DMS79 treated with DMSO at 0.1 percent for 48 hours (cell line): ENCODE data around the gene AOX1.
"Not testable (repeated sequence)": the region's sequence is repeated elsewhere in the genome, so short reads cannot be mapped to it uniquely, and the experiment has no call there.

Experiments
- DNase-seq: peaks from one replicate; lab custom pipeline; 2025; lab: John Stamatoyannopoulos, UW

AOX1 gene

DNA sequence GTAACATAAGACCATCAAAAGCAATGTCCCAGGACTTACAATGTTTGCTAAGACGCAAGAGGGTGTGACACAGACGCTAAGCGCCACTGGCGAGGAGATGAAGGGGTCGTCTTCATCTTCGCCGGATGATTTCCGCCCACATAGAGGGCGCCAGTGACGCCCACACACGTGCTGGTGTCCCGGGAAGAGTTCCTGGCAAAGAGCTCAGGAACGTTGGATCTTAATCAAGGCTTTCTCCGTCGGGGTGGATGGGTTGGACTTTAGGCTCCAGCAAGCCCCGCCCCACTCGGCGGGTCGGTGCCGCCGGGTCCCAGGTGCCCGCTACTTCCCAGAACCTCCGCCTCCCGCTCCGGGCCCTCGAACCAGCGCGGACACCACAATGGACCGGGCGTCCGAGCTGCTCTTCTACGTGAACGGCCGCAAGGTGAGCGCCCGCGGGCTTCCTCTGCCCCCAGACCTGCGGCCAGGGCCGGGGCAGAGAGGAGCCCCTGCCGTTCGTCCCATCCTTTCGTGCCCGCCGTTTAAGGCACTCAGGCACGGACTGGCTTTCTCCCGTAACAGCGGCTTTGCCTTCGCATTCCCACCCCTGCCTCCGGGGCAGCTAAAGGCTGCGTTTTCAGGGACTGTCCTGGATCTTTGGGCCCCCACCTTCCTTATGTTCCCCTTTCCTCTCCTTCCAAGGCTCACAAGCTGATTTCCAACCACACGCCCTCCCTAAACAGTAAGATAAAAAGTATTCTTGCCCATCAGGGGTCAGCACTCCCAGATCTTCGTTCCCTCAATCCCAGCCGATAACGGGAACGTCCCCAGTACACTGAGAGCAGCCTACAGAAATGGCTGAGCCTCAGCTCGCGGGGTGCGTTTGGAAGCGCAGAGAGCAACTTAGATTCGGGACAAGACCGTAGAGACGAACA lies at the start of gene AOX1:
AOX1 (plus strand) TSS at position 285 of the 914 bp plus-strand sequence; CDS start at position 380, 95 bp downstream.
- DNase-seq: peak; percentile 30

DNA sequence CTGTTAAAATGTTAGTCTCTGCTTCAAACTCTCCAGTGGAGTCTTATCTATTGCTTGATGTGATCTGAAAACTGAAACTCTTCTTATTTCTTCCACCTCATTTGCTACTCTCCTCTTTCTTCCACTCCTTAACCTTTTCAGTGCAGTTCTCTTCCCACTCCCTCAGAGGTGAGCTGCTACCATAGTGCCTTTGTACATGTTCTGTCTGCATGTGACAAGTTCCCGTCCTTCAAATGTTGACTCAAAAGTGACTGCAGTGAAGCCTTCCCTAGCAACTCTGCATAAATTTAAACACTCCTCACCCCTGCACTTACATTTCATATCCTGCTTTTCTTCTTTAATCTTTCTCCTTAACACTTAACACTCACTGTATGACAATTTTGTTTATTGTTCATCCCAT lies 47.7 kb upstream of the AOX1 start:
- DNase-seq: no peak

DNA sequence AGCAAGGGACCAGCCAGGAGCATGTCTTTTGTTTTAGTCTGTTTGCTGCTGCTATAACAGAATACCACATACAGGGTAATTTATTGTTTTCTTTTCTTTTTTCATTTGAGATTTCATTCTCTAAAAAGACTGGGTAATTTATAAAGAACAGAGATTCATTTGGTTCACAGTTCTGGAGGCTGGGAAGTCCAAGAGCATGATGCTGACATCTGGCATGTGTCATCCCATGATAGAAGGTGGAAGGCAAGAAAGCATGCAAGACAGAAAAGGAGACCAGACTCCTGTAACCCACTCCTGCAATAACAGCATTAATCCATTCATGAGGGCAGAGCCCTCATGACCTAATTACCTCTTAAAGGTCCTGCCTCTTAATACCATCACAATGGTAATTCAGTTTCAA lies 45.0 kb upstream of the AOX1 start:
- DNase-seq: no peak

DNA sequence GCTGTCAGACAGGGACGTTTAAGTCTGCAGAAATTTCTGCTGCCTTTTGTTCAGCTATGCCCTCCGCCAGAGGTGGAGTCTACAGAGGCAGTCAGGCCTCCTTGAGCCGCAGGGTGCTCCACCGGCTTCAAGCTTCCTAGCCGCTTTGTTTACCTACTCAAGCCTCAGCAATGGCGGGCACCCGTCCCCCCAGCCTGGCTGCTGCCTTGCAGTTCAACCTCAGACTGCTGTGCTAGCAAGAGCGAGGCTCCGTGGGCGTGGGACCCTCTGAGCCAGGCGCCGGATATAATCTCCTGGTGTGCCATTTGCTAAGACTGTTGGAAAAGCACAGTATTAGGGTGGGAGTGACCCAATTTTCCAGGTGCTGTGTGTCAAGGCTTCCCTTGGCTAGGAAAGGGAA lies 19.2 kb upstream of the AOX1 start:
- not testable (repeated sequence) for DNase-seq

DNA sequence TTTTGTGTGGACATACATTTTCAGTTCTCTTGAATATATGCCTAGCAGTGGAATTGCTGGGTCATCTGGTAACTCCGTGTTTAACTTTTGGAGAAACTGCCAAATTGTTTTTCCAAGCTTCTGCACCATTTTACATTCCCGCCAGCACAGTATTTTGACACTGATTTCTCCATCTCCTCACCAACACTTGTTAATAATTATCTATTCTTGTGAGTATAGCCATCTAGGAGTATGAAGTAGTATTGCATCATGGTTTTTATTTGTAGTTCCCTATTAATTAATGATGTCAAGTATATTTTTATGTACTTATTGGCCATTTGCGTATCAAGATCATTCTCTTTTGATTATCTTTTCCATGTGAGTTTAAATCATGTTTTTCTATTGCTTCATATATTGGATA lies 17.9 kb upstream of the AOX1 start:
- no peak for DNase-seq

DNA sequence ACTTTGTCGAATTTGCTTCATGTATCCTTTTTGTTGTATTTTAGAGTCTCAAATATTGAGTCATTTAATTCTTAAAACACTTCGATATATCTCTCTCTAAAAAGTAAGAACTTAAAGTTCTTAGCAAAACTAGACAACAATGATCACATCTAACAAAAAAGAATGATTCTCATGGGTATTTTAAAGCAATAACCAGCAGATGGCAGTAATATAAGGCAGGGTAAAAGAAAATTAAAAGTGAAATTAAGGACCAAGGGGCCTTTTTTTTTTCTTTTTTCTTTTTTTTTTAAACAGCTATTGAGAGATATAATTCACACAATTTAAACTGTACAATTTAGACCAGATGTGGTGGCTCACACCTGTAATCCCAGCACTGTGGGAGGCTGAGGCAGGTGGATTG lies 9.9 kb upstream of the AOX1 start:
- DNase-seq: no peak

DNA sequence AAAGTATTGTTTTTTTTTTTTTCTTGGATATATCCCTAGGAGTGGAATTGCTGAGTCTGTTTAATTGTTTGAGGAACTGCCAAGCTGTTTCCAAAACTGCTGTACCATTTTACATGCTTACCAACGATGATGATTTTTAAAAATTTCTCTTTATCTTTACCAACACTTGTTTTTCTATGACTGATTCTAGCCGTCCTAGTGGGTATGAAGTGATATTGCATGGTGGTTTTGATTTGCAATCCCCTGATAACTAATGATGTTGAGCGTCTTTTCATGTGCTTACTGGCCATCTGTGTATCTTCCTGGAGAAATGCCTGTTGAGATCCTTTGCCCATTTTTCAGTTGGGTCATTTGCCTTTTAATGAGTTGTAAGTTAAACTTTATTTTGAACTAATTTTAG lies 8.8 kb upstream of the AOX1 start:
- DNase-seq: no peak

DNA sequence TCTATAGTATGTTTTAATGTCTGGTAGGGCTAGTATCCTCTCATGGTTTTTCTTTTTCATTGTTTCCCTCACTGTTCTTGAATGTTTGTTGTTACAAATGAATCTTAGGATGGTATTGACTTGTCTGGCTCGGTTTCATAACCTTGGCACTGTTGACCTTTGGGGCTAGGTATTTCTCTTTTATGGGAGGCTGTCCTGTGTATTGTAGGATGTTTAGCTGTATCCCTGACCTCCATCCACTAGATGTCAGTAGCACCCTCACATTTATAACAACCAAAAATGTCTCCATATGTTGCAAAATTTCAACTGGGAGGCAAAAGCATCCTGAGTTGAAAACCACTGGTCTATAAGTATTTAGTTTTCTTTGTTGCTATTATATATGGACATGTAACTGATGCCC lies 7.0 kb upstream of the AOX1 start:
- DNase-seq: no peak

DNA sequence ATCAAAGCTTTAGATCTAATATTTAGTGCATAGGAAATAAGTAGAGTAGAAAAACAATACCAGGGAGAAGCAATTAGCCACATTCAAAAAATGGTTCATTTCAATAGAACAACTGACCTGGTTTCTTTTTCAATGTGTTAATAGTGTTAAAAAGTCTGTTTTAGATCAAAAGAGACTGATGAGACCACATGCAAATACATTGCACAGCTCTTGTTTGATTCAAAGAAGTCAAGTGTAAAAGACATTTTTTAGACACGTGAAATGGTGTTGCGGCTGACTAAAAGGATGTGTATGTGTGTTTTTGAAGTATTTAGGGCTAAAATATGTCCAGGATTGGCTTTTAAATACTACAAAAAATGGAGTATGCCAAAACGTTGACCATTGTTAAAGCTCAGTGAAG lies 1.2 kb upstream of the AOX1 start:
- no peak for DNase-seq

DNA sequence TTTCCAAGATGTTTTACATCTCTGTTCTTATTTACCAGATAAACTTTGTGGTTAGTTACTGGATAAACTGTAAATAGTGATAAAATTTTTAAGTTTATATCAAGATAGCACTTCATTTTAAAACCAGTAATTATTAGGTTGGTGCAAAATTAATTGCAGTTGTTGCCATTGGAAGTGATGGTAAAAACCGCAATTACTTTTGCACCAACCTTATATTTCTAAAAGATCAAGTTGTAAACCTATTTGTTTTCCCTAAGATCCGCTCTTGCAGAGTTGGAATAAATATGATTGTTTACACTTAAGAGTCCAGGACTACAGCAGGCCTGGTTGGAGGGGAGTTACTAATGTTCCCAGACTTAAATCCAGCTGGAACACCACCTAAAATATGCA lies 479 bp upstream of the AOX1 start:
- DNase-seq: no peak

DNA sequence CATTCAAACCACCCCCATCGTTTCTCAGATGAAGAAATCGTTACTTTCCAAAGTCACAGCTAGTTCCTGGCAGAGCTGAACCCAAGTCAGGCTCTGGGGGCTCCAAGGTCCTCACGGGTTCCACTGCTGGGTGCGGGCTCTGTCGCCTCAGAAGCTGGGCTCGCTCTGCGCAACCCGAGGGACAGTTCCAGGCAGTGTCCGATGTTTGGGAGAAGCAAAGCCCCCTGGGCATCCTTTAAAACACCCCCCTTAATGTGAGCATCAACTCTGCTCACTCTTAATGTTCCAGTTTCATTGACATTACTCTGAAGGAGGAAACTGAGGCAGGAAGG lies 796 bp downstream of the AOX1 start:
- no peak for DNase-seq

DNA sequence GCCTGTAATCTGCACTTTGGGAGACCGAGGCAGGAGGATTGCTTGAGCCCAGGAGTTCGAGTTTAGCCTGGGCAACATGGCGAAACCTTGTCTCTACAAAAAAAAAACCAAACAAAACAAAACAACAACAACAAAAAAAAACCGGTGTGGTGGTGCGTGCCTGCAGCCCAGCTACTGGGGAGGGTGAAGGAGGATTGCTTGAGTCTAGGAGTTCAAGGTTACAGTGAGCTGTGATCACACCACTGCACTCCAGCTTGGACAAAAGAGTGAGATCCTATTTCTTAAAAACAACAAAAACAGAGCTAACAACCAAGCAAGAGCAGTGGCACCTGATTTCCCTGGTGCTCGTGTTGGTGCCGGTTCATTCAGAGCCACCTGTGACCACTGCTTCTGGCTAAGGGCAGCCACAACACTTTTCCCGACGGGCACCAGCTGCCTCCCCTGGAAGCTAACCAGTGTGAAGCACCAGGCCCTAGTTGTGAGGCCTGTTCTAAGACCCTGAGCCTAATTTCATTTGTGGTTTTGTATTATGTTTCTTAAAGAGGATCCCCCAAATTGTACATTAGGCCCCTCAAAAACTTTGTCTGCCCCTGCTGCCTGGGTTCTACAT lies 1.3 kb downstream of the AOX1 start:
- no peak for DNase-seq

DNA sequence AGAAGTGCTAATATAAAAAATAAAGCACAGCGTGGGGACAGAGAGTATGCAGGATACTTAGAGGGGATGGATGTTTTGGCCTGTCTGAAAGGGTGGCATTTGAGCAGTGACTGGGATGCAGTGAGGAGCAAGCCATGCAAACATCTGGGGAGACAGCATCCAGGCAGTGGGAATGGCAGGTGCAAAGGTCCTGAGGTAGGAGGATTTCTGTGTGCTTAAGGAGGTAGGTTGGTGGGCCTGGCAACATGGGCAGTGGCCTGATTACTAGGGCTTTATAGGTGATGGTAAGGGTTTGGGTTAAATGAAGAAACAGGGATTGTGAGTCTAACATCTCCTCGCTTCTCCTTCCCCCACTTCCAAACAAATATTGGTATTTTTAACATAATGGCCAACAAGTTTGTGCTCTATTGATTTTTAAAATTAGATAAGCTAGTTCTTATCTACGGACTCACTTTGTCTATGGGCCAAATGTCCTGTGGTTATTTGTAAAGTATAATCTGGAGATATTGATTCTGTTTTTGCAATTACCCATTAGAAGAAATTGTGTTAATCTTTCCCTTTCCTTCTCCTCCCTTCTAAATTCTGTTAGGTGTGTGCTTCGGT lies 2.4 kb downstream of the AOX1 start:
- no peak for DNase-seq

DNA sequence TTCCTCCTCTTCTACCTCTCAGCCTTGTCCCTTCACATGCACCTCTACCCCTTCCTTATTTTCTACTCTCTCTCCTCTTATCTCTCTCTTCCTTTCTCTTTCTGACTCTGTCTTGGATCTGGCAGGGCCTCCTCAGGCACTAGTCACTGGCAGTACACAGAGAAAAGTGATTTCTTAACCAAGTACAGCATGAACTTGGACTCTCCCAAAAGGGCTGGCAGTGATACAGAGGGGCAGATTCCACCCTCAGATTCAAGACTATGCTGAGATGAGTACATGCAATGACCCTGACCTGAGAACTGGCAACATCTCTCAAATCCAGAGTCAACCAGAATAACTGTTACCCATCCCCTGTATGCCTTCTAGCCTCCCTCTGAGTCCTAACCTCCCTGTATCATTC lies 4.3 kb downstream of the AOX1 start:
- DNase-seq: no peak

DNA sequence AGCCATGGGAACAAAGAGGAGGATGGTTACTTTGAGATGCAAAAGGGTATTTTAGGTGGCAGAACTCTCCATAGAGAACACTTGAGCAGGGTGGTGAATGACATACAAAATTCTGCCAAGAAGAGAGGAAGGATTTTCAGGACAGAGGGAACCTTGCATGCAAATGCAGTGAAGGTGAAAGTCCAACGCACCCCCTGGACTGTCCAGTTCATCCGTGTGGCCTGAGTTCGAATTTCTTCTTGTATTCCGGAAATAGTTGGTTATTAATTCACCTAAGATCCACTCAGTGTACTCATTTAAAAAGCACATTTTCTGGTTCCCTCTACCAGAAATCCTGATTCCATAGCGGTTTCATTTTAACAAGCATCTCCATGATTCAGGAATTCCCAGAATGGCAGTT lies 5.5 kb downstream of the AOX1 start:
- DNase-seq: no peak

DNA sequence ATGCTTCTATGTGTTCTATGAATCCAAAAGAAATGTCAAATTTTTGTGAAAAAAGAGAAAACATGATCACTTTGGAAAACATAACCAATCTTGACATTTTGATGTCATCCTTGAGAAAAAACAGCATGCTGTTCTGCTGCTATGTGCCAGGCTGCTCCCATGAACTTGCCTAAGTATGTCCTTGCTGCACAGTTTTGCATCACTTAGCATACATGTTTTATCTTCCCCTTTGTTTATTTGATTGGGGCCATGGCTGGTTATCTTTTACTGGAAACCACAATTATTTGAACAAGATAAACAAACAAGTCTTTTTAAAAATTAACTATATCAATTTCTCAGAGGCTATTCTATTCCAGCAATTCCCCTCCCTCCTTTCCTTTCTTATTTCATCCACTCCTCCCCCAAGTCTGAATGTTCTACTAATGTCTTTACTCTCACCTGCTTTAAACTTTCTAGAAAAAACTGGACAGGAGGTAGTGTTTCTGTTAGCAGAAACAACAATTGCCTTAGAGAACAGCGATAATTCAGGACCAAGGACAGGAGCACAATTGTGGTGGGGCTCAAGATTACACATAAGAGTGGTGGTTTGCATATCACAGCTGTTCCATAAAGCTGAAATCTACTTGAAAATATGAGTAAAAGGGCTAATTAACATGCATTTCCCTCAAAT lies 6.7 kb downstream of the AOX1 start:
- DNase-seq: no peak

DNA sequence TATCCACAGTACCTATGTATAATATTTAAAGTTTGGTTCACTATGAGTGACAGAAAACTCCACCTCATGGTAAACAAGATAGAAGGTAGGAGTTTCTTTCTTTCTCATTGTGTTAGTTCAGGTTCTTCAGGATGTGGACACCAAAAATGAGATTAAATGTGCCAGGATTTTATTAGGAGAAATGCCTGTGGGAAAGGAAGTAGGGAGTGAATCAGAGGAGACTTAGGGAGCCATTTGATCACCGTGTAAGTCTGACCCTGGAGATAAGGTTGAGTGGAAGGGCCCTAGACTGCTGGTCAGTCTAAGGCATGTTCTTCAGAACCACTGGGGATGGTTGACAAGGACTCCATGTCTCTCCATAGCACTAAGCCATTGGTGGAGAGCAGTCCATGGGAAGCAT lies 8.1 kb downstream of the AOX1 start:
- no peak for DNase-seq

DNA sequence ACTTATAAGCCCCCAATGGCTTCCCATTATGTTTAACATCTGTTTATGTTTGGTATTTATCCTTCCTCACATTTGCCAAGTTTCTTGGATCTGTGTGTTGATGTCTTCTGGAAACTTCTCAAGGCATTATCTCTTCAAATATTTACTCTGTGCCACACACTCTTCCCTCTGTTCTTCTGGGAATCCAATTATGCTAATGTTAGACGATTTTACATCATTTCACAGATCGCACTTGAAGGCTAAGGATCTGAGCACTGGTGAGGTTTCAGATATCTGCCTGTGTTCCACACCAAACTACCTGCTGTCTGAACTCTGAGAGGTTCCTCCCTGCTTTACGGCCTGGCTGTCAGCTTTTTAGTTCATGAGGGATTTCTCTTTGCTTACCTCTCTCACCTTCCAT lies 10.1 kb downstream of the AOX1 start:
- DNase-seq: no peak

DNA sequence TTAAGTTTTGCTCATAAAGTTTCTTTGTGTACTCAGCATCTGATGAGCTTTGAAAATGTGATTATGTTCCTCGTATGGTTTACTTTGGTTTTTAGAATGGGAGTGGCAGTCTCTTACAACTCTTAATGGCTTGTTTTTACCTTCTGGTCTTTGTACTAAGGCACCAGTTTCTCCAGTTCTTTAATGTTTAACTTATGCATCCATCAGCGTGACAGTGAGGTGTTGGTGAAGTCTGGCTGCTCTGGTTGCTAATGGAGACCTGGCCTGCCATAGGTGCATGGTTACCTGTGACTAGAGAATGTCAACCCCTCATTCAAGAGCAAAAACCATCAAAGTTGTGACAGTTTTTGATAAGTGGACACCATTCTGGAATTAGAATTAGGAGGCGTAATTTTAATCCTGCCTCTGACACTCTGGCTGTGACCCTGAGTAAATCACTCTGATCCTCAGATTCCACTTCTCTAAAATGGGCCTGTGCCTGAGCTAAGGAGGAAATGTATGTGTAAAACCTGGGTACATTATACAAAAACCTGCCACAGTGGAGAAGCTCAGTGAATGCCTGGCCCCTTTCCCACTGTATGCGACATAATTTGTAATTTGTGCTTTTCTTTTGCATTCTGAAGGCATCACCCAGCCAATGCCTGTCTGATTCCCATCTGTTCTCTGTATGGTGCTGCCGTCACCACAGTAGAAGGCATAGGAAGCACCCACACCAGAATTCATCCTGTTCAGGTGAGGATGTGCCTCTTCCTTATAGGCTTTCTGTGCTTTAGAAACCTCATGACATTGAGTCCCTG lies 11.2 kb downstream of the AOX1 start:
- no peak for DNase-seq

DNA sequence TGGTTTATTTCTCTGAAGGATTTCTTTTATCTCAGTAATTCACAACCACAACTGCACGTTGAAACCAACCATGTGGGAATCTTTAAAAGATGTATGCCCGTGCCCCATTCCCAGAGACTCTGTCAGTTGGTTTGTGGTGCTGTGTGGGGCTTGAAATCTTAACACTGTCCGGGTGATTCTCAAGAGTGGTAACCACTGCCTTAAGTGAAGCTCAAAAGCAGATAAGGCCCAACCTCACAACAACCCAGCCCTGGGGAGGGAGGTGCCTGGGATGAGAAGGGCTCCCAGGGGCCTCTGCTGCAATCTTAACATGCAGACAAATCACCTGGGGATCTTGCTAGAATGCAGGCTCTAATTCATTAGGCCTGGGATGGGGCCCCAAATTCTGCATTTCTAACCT lies 13.4 kb downstream of the AOX1 start:
- DNase-seq: no peak

DNA sequence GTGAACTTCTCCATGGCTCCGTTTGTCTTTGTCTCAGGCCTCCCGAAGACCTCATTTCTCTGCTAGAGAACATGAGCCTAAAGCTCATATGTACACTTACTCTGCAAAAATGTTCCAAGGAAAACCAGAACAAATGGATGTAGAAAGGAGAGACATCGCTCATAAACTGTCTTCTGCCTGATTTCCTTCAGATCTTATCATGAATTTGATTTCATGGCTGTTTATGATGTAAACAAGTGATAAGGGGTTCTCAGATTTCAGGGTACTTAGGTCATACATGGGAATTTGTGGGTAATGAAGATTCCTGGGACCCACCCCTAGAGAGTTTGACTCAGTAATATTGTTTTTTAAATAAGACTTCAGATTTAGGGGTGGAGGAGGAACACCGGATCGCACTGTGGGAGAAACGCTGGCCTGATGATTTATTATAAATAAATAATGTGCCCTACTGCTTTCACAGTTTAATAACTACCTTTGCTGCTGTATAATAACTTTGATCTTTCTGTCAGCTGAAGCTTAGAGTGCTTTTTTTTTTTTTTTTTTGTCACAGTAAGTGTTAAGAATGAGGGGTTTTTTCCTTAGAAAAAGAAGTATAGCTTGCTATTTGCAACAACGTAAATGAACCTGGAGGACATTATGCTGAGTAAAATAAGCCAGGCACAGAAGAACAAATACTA lies 14.9 kb downstream of the AOX1 start:
- DNase-seq: no peak

DNA sequence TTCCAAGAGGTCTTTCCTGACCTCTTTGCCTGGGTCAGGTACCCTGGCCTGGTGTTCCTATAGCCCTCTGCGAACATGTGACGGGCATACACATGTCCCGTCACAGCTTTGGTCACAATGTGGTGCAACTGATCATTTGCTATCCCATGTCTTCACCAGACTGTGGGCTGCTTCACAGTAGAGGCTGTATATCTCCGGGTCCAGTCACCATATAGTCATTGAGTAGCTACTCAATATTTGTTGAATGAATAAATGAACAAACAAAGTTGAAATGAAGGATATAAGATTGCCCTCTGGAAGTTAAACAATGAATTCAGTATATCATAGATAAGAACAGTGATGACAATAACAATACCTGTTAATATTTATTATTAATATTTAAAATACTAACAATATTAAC lies 16.8 kb downstream of the AOX1 start:
- DNase-seq: no peak
